ENCODE data around the gene ART3. TPM values are rescaled to one million over a fixed set of nuclear protein-coding genes. Genes with fewer than 3 reads are reported as not detected.

The ART3 gene
- total RNA-seq, 2 donors from 2014 or later = 0.92 TPM; not detected in 1

DNA sequence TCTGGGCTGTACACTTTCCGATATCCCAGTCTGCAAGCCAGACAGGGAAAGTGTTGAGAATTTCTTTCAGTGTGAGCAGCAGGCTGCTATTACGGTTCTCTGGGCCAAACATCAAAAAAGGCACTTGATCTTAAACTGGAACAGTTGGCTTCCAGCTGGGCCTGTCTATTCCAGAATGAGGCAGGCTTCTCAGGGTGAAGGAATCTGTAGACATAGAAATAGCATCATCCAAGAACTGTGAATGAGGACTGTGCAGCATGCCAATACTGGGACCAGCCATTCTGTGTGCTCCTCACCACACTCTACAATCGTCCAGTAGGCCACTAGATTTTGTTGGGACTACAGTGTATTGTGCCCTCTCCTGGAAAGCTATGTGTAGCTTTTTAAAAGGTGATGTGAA, 31.1 kb downstream of the ART3 start:
- no peaks in the 10 kb centered on the region for H3K27me3 ChIP-seq (ENCODE audit: control insufficient read depth, insufficient read depth, low read length, poor library complexity, severe bottlenecking)
- DNase-seq = no peak
- H3K4me1 Mint-ChIP-seq = peaks cover 16% of the 10 kb centered on the region

DNA sequence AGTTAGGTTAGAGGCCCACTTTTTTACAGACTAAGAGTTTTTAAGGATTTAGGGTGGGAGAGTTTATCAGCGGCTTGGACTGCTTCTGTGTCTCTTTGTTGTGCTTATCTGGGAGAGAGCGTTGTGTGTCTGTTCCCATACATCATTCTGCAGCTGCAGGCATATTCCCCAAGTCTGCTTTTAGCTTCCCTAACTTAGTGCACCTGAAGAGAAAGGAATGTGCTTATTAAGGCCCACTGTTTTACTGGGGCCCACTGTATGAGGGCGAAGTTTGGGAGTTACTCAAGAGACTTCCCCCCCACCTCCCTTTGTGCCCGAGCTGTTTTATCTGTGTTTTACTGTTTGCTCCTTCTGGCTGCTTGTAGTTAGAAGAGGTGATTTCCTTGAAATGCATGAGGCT, 31.9 kb downstream of the ART3 start:
- Mint-ChIP-seq H3K27me3 (ENCODE audit: insufficient read depth) (peaks cover 6% of the 10 kb centered on the region), H3K4me3 (no peak overlapping the region), H3K36me3 (ENCODE audit: low read depth) (no peaks in the 10 kb centered on the region), H3K27ac (peak overlapping the region; percentile 55), H3K4me1 (peaks cover 16% of the 10 kb centered on the region), H3K9me3 (no peaks in the 10 kb centered on the region)
- Histone ChIP-seq H3K36me3 (ENCODE audit: control insufficient read depth, insufficient read depth, low read length) (no peaks in the 10 kb centered on the region), H3K4me1 (ENCODE audit: control insufficient read depth, insufficient read depth, low read length) (peaks cover 4% of the 10 kb centered on the region), H3K4me3 (ENCODE audit: low read length) (no peak overlapping the region), H3K27ac (ENCODE audit: low read depth, low read length) (no peak overlapping the region), H3K9ac (ENCODE audit: extremely low read depth, low read length, poor library complexity, severe bottlenecking) (peak overlapping the region; percentile 13), H3K27me3 (ENCODE audit: control insufficient read depth, insufficient read depth, low read length, poor library complexity, severe bottlenecking) (no peaks in the 10 kb centered on the region), H3K9me3 (ENCODE audit: control insufficient read depth, low read length) (no peaks in the 10 kb centered on the region)
- 62% methylated on average over 4 of the region's 4 CpGs; no CpG with 5 or more reads in 1 of the 2 experiments for WGBS, 2 experiments (ENCODE audit: insufficient coverage in 1 of 2, insufficient read length in 1 of 2)
- no peak for DNase-seq
- TF ChIP-seq, protein P1, sequence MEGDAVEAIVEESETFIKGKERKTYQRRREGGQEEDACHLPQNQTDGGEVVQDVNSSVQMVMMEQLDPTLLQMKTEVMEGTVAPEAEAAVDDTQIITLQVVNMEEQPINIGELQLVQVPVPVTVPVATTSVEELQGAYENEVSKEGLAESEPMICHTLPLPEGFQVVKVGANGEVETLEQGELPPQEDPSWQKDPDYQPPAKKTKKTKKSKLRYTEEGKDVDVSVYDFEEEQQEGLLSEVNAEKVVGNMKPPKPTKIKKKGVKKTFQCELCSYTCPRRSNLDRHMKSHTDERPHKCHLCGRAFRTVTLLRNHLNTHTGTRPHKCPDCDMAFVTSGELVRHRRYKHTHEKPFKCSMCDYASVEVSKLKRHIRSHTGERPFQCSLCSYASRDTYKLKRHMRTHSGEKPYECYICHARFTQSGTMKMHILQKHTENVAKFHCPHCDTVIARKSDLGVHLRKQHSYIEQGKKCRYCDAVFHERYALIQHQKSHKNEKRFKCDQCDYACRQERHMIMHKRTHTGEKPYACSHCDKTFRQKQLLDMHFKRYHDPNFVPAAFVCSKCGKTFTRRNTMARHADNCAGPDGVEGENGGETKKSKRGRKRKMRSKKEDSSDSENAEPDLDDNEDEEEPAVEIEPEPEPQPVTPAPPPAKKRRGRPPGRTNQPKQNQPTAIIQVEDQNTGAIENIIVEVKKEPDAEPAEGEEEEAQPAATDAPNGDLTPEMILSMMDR (conservative IDR thresholded peaks at IDR 0.05) = no peak

More for the DNA sequence above, 31.1 kb downstream of the ART3 start:
- Histone ChIP-seq H3K4me1 (ENCODE audit: control insufficient read depth, insufficient read depth, low read length) (peaks cover 4% of the 10 kb centered on the region), H3K9me3 (ENCODE audit: control insufficient read depth, low read length) (no peaks in the 10 kb centered on the region), H3K36me3 (ENCODE audit: control insufficient read depth, insufficient read depth, low read length) (no peaks in the 10 kb centered on the region), H3K27ac (ENCODE audit: low read depth, low read length) (no peak overlapping the region), H3K4me3 (ENCODE audit: low read length) (no peak overlapping the region), H3K9ac (ENCODE audit: extremely low read depth, low read length, poor library complexity, severe bottlenecking) (no peak overlapping the region)
- no peaks in the 10 kb centered on the region for H3K36me3 Mint-ChIP-seq (ENCODE audit: low read depth)
- no peak overlapping the region for H3K27ac Mint-ChIP-seq
- peaks cover 6% of the 10 kb centered on the region for H3K27me3 Mint-ChIP-seq (ENCODE audit: insufficient read depth)
- H3K9me3 Mint-ChIP-seq = no peaks in the 10 kb centered on the region
- TF ChIP-seq, protein P1 (conservative IDR thresholded peaks at IDR 0.05) = no peak
- WGBS, 2 experiments (ENCODE audit: insufficient coverage in 1 of 2, insufficient read length in 1 of 2) = 92 to 95% methylated on average over 3 of the region's 3 CpGs
- H3K4me3 Mint-ChIP-seq = no peak overlapping the region

DNA sequence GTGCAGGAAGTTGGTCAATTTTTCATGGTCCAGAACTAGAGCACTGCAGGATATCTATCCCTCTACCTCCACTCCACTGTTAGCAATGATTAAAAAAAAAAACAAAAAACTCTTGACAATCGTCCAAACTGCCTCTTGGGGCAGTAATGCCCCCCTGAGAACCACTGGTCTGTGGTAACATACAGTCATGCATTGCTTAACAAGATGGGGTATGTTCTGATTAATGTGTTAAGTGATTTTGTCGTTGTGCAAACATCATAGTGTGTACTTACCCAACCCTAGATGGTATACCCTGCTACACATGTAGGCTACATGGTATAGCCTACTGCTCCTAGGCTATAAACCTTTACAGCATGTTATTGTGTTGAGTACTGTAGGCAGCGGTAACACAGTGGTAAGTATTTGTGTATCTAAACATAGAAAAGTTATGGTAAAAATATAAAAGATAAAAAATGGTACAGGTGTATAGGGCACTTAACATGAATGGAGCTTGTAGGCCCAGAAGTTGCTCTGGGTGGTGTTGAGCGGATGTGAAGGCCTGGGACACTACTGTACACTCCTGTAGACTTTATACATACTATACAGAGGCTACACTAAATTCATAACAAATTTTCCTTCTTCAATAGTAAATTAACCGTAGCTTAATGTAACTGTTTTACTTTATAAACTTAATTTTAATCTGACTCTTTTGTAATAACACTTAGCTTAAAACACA, 34.1 kb downstream of the ART3 start:
- no peak for DNase-seq
- 70 to 71% methylated on average over 2 to 4 of the region's 5 CpGs for WGBS, 2 experiments (ENCODE audit: insufficient coverage in 1 of 2, insufficient read length in 1 of 2)
- Mint-ChIP-seq H3K36me3 (ENCODE audit: low read depth) (peaks cover 14% of the 10 kb centered on the region), H3K27ac (no peak overlapping the region), H3K27me3 (ENCODE audit: insufficient read depth) (peaks cover 6% of the 10 kb centered on the region), H3K9me3 (no peaks in the 10 kb centered on the region), H3K4me1 (peaks cover 8% of the 10 kb centered on the region), H3K4me3 (no peak overlapping the region)
- Histone ChIP-seq H3K27me3 (ENCODE audit: control insufficient read depth, insufficient read depth, low read length, poor library complexity, severe bottlenecking) (no peaks in the 10 kb centered on the region), H3K36me3 (ENCODE audit: control insufficient read depth, insufficient read depth, low read length) (peaks cover 17% of the 10 kb centered on the region), H3K4me1 (ENCODE audit: control insufficient read depth, insufficient read depth, low read length) (peaks cover 4% of the 10 kb centered on the region), H3K4me3 (ENCODE audit: low read length) (no peak overlapping the region), H3K9me3 (ENCODE audit: control insufficient read depth, low read length) (no peaks in the 10 kb centered on the region), H3K27ac (ENCODE audit: low read depth, low read length) (no peak overlapping the region), H3K9ac (ENCODE audit: extremely low read depth, low read length, poor library complexity, severe bottlenecking) (no peak overlapping the region)
- TF ChIP-seq, protein P1 (conservative IDR thresholded peaks at IDR 0.05) = peak; percentile 62

All from endodermal cell (in vitro differentiated cells).